Tibial artery (tissue), 4 donors: ENCODE measurements around the gene ZNF521.
"Not testable (repeated sequence)": the region's sequence is repeated elsewhere in the genome, so short reads cannot be mapped to it uniquely, and the experiment has no call there.

ENCODE experiments used
- DNase-seq, 2 donors: peaks; one replicate each; pipeline ENCODE4 v3.0.0-alpha.2; 2019
- H3K27ac ChIP-seq, 2 donors: fragments of 200-600 bp; sonication (generic) in 1 of 2; 1 replicate in 1 of 2; 2 replicates in 1 of 2; pipeline ENCODE4 v1.5.1; 2018 to 2019; ENCODE audit warnings: mild to moderate bottlenecking in 1 of 2
- H3K27me3 ChIP-seq, 2 donors: fragments of 200-600 bp; sonication (generic) in 1 of 2; one replicate each; pipeline versions ENCODE4 v1.5.1 to v1.6.0; 2016 to 2019
- H3K36me3 ChIP-seq, 3 donors: fragments of 200-600 bp; sonication (generic) in 2 of 3; one replicate each; pipeline ENCODE4 v1.5.1; 2016 to 2019; ENCODE audit warnings: mild to moderate bottlenecking in 2 of 3
- H3K4me1 ChIP-seq, 4 donors: fragments of 200-600 bp; sonication (generic) in 2 of 4; 1 replicate in 3 of 4; 2 replicates in 1 of 4; pipeline ENCODE4 v1.5.1; 2016 to 2019
- H3K4me3 ChIP-seq, 2 donors: fragments of 200-600 bp; sonication (generic) in 1 of 2; 1 replicate in 1 of 2; 2 replicates in 1 of 2; pipeline ENCODE4 v1.5.1; 2018 to 2019; ENCODE audit warnings: mild to moderate bottlenecking in 2 of 2
- H3K9me3 ChIP-seq, 3 donors: fragments of 200-600 bp; sonication (generic) in 1 of 3; one replicate each; pipeline ENCODE4 v1.5.1; 2016 to 2019
- CTCF ChIP-seq, 2 experiments: fragments of 200-600 bp in 1 of 2; fragments of 450-650 bp in 1 of 2; IDR thresholded peaks; one replicate each; pipeline ENCODE4 v1.5.1; 2017 to 2019; ENCODE audit warnings: antibody characterized with exemption in 2 of 2, mild to moderate bottlenecking in 1 of 2, moderate library complexity in 1 of 2
- intact Hi-C: fragments of 100-400 bp; cut with DNase I; formaldehyde crosslinking; loops from one replicate; pipeline ENCODE4 v1.15.0; 2023; ENCODE audit warnings: low total_unique reads

ZNF521 gene

DNA sequence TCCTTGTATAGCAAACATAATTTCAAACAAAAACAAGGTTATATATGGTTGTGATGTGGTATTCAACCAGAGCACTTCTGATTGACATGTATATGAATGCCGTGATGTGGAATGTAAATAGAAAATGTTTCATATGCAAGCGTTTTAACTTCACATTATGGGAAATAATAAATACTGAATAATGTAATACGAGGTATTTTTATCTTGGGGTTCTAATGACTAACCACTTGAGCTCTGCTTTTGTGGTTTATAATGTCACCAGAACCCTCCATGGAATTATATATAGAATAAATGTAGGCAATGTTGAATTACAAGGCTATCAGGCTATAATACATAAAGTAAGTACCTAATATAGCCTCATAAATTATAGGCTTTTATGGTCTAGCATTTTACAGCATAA, 72.4 kb downstream of the ZNF521 start:
- TF ChIP-seq CTCF (IDR thresholded peaks at IDR 0.05) = no peak
- H3K27ac ChIP-seq = no peak overlapping the region
- no peaks in the 10 kb centered on the region for H3K36me3 ChIP-seq
- DNase-seq = no peak
- no peaks in the 10 kb centered on the region for H3K9me3 ChIP-seq
- no peak overlapping the region for H3K4me3 ChIP-seq
- intact Hi-C loops = no loop called here
- H3K27me3 ChIP-seq = no peaks in the 10 kb centered on the region
- H3K4me1 ChIP-seq = peaks cover 0 to under 1% (median 0%) of the 10 kb centered on the region in 4 donors

GRCh38 chr18:25279133-25279532, 72.8 kb downstream of the ZNF521 start:
- Histone ChIP-seq H3K36me3 (no peaks in the 10 kb centered on the region), H3K27ac (no peak overlapping the region), H3K4me3 (no peak overlapping the region), H3K4me1 (no peaks in the 10 kb centered on the region), H3K9me3 (no peaks in the 10 kb centered on the region), H3K27me3 (no peaks in the 10 kb centered on the region)
- intact Hi-C loops = no loop called here
- no peak for TF ChIP-seq CTCF (IDR thresholded peaks at IDR 0.05)
- no peak for DNase-seq

GRCh38 chr18:25278394-25278793, 73.6 kb downstream of the ZNF521 start:
- H3K27me3 ChIP-seq = no peaks in the 10 kb centered on the region
- intact Hi-C loops = no loop called here
- no peak overlapping the region for H3K27ac ChIP-seq
- DNase-seq = no peak
- H3K4me3 ChIP-seq = no peak overlapping the region
- H3K9me3 ChIP-seq = no peaks in the 10 kb centered on the region
- H3K4me1 ChIP-seq = no peaks in the 10 kb centered on the region
- no peak for TF ChIP-seq CTCF (IDR thresholded peaks at IDR 0.05)
- H3K36me3 ChIP-seq = no peaks in the 10 kb centered on the region

DNA sequence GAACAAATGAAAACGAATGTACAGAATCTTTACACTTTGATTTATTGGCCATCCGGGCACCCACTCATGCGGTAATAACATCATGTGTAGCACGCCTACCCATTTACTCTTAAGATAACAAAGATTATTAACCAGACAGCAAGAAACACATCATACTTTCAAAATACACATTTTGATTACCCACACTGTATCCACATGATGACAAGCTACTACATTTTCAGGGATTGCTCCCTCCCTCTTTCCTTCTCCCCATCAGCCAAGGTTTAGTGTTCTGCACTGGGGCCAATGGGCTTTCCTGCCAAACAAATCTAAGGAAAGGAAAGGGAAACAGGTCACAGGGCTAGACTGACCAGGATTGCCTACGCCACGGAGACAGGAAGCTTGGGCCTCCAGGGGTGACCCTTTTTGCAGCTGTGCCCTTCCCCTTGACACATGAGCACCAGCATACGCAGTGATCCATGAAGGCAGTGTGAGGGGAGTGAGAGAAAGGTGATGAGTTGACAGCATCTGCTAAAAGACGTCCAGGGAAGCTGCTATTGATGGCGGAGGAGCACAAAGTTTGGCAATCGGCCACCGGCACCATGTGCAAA, 76.5 kb downstream of the ZNF521 start:
- Histone ChIP-seq H3K9me3 (no peaks in the 10 kb centered on the region), H3K4me3 (no peak overlapping the region), H3K4me1 (no peaks in the 10 kb centered on the region), H3K36me3 (no peaks in the 10 kb centered on the region), H3K27ac (no peak overlapping the region), H3K27me3 (no peaks in the 10 kb centered on the region)
- intact Hi-C loops = no loop called here
- no peak for TF ChIP-seq CTCF (IDR thresholded peaks at IDR 0.05)
- no peak for DNase-seq

GRCh38 chr18:25274926-25275325, 77.0 kb downstream of the ZNF521 start:
- DNase-seq = no peak

DNA sequence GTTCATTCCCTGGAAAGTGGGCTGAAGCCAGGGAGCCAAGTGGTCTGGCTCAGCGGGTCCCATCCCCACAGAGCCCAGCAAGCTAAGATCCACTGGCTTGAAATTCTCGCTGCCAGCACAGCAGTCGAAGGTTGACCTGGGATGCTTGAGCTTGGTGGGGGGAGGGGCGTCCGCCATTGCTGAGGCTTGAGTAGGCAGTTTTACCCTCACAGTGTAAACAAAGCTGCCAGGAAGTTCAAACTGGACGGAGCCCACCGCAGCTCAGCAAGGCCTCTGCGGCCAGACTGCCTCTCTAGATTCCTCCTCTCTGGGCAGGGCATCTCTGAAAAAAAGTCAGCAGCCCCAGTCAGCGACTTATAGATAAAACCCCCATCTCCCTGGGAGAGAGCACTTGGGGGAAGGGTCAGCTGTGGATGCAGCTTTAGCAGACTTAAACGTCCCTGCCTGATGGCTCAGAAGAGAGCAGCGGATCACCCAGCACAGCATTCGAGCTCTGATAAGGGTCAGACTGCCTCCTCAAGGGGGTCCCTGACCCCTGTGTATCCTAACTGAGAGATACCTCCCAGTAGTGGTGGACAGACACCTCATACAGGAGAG, 84.9 kb downstream of the ZNF521 start:
- intact Hi-C loops, DNase-seq, H3K36me3 ChIP-seq, H3K9me3 ChIP-seq, H3K4me3 ChIP-seq, H3K27ac ChIP-seq, H3K4me1 ChIP-seq, H3K27me3 ChIP-seq: not testable (repeated sequence)

More at GRCh38 chr18:25274926-25275325, 77.0 kb downstream of the ZNF521 start:
- no peaks in the 10 kb centered on the region for H3K36me3 ChIP-seq
- no peaks in the 10 kb centered on the region for H3K4me1 ChIP-seq
- no peaks in the 10 kb centered on the region for H3K27me3 ChIP-seq
- H3K27ac ChIP-seq = no peak overlapping the region
- intact Hi-C loops = no loop called here
- TF ChIP-seq CTCF (IDR thresholded peaks at IDR 0.05) = no peak
- no peak overlapping the region for H3K4me3 ChIP-seq
- no peaks in the 10 kb centered on the region for H3K9me3 ChIP-seq
